ENCODE data around the gene SHROOM2. TPM values are rescaled to one million over a fixed set of nuclear protein-coding genes. Genes with fewer than 3 reads are reported as not detected.

Gene SHROOM2
- total and polyA plus RNA-seq, 9 of the 15 experiments (the other 6 are each of a cell fraction or from before 2014, with no cell fraction given): not detected

DNA sequence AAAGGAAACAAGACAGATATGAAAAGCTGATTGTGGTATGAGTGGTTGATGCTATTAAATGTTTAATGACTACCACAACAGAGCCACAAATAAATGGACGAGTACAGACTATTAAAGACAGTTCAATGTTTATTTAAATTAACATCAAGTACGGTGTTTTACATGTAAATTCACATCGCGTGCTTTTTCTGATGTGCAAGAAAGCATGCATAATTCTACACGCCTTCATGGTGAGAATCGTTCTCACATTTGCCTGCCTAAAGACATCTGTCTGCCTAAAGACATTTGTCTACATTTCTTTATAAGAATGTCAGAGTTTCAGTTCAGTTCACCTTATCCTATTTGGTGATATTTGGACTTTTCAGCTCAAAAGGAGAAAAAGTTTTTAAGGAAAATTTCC, 13.3 kb upstream of the SHROOM2 start (continued):
- no peak for TF ChIP-seq HES1 (IDR thresholded peaks at IDR 0.05; ENCODE audit: low read depth)

- in situ Hi-C loops (cut with MboI): no loop called here
- no TSS peak for BruUV-seq (replicated peaks)
- Histone ChIP-seq H3K79me2 (ENCODE audit: control insufficient read depth, insufficient read depth, low read length) (no peaks in the 10 kb centered on the region), H3K36me3 (ENCODE audit: control insufficient read depth, insufficient read depth, low read length) (no peaks in the 10 kb centered on the region), H3K27me3 (ENCODE audit: control insufficient read depth in 2 of 2, insufficient read depth in 2 of 2, low read length in 2 of 2) (peaks cover 0 to 25% of the 10 kb centered on the region in 2 experiments; a peak in 2 of 5 replicates), H3K9ac (ENCODE audit: insufficient read depth in 1 of 2, low read depth in 2 of 2, low read length in 2 of 2) (no peak overlapping the region), H3K9me3 (replicated peaks; ENCODE audit: control insufficient read depth, insufficient read depth, low read depth, low read length) (no peaks in the 10 kb centered on the region), H3K27ac (ENCODE audit: extremely low read depth, low read depth, low read length) (no peak overlapping the region), H3K4me3 (no peak overlapping the region), H2AFZ (ENCODE audit: low read depth, low read length) (no peak overlapping the region), H3K4me1 (replicated peaks in 1 of 2; ENCODE audit: control insufficient read depth in 2 of 2, insufficient read depth in 2 of 2, low read length in 2 of 2) (no peaks in the 10 kb centered on the region), H4K20me1 (replicated peaks; ENCODE audit: control insufficient read depth, insufficient read depth, low read length) (no peaks in the 10 kb centered on the region), H3K9me1 (ENCODE audit: control insufficient read depth, insufficient read depth, low read length) (no peaks in the 10 kb centered on the region), H3K4me2 (ENCODE audit: insufficient read depth, low read length) (no peak overlapping the region)
- FAIRE-seq (no peak), ATAC-seq (no peak), DNase-seq (ENCODE audit: extremely low read depth in 1 of 4, low spot score in 3 of 4) (no peak)
- ChIA-PET CTCF (ENCODE audit: low intra/inter-chr PET ratio) (no interaction called here), POLR2A (no interaction called here)
- 1% methylated on average over 8 of the region's 8 CpGs for WGBS (ENCODE audit: insufficient coverage, low coverage, missing lambda C conversion rate)
- intact Hi-C loops (cut with micrococcal nuclease): no loop called here
- no peak for TF ChIP-seq SRSF9 (IDR thresholded peaks at IDR 0.05; ENCODE audit: borderline replicate concordance, low read depth, low read length)
- no peak for TF ChIP-seq BCLAF1 (IDR thresholded peaks at IDR 0.05; ENCODE audit: borderline replicate concordance in 1 of 2, control insufficient read depth in 1 of 2, low read depth in 2 of 2, low read length in 1 of 2)
- no peak for TF ChIP-seq RB1 (IDR thresholded peaks at IDR 0.05; ENCODE audit: low read depth)
- no peak for TF ChIP-seq SIRT6 (IDR thresholded peaks at IDR 0.05; ENCODE audit: low read depth, low read length)
- no peak for TF ChIP-seq ZNF12 (CRISPR knock-in tag; IDR thresholded peaks at IDR 0.05)
- TF ChIP-seq ZNF197 (CRISPR knock-in tag; IDR thresholded peaks at IDR 0.05; ENCODE audit: low read depth): no peak
- TF ChIP-seq ZNF407 (IDR thresholded peaks at IDR 0.05; ENCODE audit: low read depth): no peak
- TF ChIP-seq ZBTB1 (CRISPR knock-in tag; IDR thresholded peaks at IDR 0.05; ENCODE audit: borderline replicate concordance, low read depth): no peak
These were observed 10.3 kb upstream of the SHROOM2 start for GRCh38 chrX:9775930-9776329.
